GM21390 (cell line): ENCODE data around the gene MB.
"Not testable (repeated sequence)": the region's sequence is repeated elsewhere in the genome, so short reads cannot be mapped to it uniquely, and the experiment has no call there.

ENCODE experiments used
- ATAC-seq: cut with Tn5 transposase; IDR thresholded peaks from one replicate; pipeline ENCODE4 v1.9.1; 2021; ENCODE audit not compliant: unreplicated experiment

Gene MB

DNA sequence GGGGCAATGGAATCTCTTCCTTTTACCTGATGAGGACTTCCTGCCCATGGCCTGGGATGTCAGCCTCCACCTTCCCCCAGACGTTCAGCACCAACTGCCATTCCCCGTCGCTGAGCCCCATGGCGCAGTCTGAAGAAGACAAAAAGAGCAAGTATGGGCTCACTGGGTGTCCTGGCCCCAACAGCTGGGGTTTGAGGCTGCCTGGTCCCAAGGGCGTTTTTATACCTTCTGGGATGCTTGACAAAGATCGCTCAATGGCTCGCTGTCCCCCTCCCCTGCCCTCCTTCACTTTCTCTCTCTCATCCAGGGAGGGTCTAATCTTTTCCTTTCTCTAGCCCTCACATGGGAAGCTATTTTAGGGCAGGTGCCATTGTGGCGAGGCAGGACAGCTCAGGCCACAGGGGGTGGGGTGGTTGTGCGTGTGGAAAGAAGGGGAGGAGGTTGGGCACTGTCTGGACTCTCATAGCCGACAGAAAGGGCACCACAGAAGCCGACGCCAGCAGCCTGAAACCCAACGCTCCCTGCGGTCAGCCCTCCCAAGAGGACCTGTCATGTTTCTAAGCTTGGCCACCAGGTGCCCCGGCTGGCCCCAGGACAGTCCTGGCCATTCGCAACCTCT lies at the start of gene MB:
MB (minus strand) TSS at position 193 of the 619 bp plus-strand sequence; CDS start at position 121, 72 bp downstream.
- no peak for ATAC-seq

DNA sequence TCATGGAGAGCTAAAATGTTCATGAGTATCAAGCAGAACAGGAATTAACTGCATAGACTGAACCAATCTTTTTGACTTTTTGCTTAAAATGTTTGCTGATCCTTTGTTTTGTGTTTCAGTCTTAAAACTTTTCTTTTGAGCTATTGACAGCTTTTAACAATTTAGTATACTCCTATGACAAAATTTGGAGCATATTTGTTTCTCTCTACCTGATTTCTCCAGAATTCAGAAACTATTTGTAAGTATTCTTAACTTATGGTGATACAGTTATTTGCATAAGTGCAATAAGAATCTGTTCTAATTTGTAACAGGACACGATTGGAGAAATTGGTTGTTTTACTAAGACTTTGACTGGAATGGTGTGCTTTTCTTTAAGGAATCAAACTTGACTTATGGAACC lies 49.6 kb upstream of the MB start:
- ATAC-seq: not testable (repeated sequence)

DNA sequence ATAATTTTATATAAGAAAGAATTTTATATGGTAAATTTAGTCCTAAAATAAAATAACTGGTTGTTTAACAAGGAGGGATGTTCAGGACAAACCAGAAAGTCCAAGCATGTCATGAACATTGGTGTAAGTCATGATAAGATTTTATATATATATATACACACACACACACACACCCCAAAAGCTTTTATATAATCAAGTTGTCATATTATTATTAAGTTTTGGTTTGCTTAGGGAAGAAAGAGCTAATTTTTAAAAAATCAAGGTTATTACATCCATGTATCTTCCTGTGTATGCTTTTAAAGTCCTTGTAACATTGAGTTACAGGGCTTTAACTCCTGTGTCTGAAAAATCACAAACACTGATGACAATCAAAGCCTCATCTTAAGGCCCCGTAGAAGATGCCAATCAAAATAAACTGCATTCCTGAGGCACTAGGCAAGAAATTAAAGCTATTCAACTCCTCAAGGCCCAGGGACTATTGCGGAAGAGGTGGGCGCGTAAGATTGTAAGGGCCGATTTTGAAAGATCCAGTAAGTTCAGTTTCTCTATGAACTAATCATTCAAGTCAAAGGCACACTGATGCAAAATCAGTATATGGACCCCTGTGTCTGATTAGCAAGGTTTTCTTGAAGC lies 47.9 kb upstream of the MB start:
- ATAC-seq: no peak

DNA sequence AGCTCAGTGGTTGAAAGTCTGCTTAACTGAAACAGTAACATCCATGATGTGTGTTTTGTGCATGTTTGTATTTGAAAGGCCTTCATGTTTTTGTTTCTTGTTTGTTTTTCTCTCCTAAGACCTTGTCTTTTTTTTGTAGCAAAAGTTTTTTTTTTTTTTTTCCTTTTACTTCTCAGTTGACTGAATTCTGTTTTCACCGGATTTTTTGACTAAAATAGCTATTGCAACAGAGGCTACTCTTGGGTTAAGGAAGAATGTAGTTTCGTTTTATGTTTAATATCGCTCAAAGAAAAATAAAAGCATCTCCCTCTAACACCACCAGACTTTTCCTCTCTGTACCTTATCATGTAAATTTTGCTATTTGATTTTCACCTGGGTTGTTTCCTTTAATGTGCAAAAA lies 46.2 kb upstream of the MB start:
- ATAC-seq: no peak

DNA sequence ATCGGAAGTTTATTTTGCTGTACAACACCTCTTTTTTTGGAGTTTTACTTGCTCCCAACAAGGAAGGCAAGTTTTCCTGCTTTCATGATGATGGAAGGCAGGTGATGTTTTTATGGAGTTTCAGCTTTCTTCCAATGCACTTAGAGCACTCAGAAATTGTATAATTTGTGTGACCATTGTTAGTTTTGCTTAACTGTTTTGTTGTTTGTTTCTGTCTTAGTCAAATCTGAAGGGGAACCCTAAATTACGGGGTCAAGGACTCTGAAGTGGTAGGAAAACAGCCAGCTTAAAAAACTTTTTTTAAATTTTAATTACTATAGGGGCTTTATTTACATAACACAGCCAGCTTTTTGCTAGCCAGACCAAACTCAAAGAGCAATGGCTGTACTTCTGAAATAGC lies 45.8 kb upstream of the MB start:
- ATAC-seq: no peak

DNA sequence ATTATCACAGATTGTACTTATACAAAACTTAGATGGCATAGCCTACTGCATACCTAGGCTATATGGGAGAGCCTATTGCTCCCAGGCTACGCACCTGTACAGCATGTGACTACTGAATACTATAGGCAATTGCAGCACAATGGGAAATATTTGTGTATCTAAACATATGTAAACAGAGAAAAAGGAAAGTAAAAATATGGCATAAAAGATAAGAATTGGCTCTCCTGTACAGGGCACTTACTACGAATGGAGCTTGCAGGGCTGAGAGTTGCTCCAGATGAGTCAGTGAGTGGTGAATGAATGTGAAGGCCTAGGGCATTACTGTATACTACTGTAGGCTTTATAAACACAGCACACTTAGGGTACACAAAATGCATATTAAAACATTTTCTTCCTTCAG lies 44.3 kb upstream of the MB start:
- no peak for ATAC-seq

DNA sequence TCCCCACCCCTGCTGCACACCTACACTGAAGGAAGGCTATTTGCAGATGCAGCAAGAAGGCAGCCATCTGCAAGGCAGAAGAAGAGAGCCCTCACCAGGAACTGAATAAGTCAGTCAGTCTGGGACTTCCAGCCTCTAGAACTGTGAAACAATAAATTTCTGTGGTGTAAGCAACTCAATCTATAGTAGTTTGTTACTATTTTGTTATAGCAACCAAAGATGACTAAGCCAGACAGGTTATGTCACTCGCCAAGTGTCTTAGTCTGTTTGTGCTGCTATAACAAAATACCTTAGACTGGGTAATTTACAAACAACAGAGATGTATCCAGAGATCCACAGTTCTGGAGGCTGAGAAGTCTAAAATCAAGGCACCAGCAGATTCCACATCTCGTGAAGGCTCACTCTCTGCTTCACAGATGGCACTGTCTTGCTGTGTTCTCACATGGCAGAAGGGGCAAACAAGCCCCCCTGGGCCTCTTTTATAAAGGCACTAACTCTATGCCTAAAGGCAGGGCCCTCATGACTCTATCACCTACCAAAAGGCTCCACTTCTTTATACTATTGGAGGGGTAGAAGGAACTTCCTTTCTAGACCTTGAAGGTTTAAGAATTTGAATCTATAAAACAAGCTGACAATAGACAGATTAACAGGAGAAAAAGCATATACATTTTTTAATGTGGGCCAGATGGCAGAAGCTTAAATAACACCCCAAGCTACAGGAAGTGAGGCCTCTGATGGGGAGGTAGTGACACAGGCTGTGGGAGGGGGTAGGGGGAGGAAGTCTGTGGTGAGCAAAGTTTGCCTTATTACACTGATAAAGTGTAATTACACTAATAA lies 43.4 kb upstream of the MB start:
- no peak for ATAC-seq

DNA sequence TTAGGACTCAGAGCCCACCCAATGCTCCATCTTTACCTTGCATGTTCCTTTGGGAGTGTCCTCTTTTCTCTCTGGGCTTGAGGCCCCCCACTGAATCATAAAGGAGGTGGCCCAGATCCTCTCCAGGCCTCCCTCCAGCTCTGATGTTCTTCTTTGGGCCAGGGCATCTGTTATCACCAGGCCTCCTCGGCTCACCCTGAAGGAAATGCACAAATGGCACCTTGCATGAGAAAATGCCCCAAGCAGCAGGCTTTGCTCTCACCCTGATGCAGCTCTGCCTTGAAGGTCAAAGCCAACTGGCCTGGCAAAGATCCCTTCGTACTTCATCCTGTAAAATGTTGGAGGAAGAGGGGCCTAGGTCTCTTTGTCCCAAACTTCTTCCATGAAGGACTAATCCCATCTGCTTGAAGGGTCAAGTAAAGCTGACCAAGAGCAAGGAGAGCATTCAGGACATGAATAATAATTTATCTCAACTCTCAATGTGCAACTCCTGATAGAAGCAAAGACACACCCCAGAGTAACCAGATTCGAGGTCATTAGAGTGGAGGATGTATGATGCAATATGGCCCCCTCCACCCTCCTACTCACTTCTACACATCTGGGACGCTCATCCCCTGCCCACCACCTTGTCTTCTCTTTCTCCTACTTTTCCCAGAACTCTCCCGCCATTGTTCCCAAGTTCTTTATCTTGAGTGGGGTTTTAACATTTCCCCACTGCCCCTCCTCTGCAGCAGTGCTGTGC lies 40.6 kb upstream of the MB start:
- no peak for ATAC-seq

DNA sequence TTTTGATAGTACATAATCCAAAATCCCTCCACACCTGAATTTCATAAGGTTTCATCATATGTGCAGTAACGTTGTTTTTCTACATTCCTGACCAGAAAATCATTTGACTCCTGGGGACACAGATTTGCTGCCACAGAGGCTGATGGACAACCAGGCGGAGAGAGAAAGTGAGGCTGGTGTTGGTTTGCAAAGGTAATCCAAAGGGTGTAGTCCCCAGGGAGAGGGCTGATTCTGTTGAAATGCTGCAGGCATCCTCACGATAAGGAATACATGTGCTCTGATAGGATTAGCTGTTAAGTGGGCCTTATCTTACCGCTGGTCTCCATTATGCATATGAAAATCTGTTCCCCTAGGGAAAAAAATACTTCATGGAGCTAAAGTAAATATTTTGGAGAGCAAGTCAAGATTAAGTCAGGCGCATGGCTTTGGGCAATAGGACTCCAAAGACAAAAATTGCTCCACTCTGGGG lies 39.2 kb upstream of the MB start:
- ATAC-seq: no peak

DNA sequence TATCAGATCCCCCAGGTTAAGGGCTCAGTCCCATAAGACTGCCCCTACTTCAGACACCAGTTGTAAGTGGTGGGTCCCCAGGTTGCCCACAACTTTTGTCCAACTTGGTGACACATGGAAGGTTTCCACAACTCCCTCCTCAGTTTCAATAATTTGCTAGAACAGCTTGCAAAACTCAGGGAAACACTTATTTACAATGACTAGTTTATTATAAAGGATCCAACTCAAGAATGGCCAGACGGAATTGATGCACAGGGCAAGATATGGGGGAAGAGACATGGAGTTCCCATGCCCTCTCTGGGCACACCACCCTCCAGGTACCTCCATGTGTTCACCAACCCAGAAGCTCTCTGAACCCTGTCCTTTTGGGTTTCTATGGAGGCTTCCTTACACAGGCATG lies 36.7 kb upstream of the MB start:
- ATAC-seq: no peak

DNA sequence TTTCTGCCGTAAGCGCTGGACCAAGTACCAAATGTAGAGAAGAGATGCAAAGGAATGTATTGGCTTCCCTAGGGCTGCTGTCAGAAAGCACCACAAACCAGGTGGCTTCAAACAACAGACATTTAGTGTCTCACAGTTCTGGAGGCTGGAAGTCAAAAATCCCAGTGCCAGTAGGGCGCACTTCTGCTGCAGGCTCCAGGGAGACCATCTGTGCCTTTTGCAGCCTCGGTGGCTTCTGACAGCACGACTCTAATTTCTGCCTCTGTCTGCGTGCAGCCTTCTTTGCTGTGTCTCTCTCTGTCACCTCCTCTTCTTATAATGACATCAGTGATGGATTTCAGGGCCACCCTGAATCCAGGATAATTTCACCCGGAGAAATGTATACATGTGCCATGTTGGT lies 34.0 kb upstream of the MB start:
- no peak for ATAC-seq

DNA sequence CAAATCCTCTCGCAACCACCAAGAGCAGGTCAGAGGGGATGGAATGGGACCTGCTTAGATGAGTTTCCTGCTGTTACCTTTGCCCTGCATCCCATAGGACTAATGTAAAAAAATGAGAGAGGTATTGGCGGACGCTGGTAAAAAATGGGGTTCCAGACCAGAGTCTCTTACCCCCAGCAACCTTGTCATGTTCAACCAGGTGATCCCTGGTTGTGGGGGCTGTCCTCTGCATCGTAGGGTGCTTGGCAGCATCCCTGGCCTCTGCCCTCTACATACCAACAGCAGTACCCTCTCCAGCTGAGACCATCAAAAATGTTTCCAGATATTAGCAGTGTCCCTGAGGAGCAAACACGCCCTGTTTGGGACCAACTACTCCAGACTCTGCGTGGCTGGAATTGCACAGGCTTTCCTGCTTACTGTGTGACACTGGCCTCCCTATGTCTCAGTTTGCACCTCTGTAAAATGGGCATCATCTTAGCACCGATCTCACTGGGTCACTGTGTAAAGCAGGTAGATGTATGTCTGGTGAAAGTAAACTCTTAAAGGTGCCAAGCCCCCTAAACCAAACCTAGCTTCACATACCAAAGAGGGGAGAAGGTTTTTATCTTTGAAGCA lies 32.6 kb upstream of the MB start:
- no peak for ATAC-seq

DNA sequence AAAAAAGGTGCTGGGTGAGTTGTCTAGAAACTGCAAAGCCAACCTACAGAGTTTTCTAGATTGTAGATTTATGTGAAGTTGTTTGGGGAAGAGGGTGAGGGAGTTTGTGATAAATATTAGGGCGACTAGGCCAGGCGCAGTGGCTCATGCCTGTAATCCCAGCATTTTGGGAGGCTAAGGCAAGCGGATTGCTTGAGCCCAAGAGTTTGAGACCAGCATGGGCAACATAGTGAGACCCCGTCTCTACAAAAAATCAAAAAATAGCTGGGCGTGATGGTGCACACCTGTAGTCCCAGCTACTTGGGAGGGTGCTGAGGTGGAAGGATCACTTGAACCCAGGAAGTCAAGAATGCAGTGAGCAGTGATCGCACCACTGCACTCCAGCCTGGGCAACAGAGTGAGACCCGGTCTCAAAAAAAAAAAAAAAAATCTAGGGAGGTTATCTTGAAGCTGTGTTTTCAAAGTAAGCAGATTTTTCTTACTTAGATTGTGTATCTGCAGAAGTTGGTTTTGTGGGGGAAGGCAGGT lies 32.0 kb upstream of the MB start:
- ATAC-seq: no peak

DNA sequence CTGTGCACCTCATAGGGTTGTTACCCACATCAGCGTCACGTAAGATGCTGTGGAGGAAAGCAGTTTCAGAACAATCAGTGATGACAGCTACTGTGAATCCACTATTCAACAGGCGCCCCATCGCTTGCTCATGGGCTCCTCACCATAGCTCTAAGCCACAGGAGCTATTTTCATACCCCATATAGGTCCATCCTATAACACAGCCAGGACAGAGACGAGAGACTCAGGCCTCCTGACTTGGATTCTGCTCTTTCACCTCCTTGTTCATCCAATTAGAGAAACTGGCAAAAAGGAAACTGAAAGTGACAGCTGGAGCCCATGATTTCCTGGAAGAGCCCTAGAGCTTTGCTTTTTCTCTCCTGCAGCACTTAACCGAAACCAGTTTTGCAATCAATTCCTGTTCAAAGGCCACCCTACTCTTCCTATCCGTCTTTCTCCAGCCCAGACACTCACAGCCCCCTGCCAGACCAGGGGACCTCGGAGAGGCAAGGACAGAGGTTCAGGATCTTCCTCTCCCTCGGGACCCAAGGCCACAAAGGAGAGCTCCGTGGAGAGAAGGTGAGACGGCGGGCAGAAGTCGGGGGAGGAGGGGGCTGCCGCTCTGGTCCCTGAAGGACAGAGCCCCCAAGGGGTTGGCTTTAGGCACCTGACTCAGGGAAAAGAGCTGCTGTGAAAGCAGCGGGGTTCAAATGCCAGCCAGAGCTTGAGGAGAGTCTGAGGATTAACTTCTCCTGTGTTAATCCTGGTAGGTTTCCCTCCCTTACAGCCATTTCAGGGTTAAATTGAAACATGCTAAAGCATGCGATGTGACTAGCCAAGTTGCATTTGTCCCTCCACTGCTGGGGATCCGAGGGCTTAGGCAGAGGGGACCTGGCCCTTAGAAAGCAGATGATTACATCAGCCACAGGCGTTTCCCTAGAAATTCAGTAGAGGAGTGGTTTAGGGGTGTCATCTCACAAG lies 31.2 kb upstream of the MB start, which contains the start of gene APOL6:
APOL6 (plus strand) TSS at position 381 of the 960 bp plus-strand sequence. CDS start 7,980 bp downstream, outside the sequence.
- peak; percentile 47 for ATAC-seq

DNA sequence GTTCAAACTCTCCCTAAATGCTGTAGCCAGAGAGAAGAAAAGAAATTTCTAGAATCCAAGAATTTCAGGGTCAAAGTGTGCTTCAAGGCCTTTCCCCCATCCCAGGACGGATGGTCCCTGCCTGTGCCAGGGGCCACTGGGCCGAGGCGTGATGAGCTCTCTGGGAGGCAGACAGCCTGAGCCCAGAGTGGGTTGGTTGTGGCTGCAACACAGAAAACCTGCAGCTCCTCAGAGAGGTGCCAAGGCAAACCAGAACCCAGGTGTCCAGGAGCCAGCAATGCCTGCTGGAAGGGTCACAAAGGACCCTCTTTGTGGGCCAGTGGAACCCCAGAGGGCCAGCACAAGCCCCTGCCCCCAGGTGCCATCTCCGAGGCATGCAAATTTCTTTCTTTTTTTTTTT lies 28.5 kb upstream of the MB start:
- no peak for ATAC-seq

DNA sequence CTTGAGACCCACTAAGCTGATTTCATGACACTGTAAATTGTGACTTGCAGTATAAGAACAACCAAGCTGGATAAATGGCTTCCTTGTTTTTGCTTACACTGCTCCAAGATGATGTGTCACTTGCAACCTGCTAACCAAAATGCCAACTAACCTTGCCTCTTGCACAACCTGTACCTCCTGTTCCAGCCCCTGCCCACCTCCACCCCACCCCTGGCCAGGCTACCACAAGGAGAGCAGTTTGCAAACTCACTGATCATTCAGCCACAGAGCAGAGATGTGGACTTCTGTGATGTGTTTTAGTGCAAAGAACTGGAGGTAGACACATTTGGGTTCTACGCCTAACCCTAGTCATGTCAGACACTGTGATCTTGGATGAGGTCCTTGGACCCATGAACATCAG lies 26.9 kb upstream of the MB start:
- ATAC-seq: no peak

DNA sequence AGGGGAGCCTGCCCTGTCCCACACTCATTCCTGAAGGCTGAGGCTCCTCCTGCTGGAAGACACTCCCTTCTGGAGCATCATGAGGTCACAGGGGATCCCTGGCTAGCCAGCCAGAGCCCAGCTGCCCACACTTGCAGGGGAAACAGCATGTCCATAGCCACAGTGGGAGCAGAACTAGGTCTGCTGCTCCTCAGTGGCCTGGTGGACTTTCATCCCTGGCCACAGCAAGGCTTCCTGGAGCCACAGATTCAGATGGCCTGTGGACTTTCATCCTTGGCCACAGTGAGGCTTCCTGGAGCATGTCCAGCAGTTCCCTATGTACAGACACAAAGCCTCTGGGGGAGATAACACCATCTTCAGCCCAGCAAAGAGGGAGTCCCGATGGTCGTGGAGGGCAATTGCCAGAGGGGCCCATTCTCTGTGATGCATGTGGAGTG lies 25.2 kb upstream of the MB start:
- ATAC-seq: no peak

DNA sequence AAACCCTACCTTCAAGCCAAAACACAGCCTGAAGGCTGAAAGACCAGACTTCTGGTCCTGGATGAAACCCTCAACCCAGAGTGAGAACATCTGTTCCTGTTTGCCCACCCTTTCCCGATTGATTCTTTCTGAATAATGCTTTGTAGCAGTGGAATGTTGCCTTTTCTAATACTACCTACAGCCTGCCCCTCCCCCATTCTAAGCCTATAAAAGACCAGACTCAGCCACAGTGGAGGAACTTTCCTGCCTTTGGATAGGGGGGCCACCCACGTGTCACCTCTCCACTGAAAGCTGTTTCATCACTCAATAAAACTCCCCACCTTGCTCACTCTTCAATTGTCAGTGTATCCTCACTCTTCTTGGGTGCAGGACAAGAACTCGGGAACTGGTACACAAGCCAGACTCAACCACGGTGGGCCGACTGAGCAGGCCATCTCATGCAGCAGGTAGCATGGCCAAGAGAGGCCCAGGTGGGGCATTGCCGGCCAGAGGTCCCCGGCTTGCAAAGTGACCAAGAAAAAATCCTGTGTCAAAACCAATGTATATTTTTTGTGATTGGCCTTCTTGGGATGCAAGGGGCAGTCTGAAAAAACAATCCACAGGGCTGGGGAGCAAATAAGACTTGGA lies 24.5 kb upstream of the MB start:
- ATAC-seq: no peak

DNA sequence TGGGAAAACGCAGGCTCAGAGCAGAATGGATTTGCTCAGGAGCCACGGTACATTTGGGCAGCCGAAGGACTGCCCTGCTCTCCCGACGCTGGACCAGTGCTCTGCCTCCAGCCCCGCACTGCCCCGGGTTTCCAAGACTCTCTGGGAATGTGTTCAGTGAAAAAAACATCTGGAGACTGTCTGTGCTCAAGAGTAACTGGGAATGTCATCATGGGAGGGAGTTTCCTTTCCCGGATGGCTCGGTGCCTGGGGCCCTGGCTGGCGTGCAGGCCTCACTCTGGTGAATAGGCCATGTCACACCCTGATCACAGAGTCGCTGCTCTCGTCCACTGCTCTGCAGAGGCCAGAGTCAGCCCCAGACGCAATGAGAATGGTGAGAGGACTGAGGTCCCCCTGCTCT lies 21.3 kb upstream of the MB start:
- ATAC-seq: no peak
